ENCODE data around the gene PODXL.

DNA sequence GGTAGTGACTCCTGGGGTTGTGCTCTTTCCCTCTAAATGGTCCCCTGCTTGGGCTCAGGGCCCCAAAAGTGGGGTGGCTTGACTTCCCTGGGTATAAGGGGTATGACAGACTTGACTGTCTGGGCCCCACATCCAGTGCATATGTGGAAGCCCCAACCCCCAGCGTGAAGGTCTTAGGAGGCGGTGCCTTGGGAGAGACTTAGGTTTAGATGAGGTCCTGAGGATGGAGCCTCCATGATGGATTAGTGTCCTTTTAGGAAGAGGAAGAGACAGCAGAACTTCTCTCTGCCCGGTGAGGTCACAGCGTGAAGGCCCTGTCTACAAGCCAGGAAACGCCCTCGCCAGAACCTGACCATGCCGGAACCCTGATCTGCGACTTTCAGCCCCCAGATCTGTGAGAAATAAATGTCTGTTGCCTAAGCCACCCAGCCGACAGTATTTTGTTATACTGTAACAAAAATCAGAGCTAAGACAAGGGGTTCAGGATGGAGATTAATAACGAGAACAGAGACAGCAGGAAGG, 23.8 kb downstream of the PODXL start:
- no peak for TF ChIP-seq POLR2A (IDR thresholded peaks at IDR 0.05; ENCODE audit: low read length)
- no peak for TF ChIP-seq ZC3H11A (IDR thresholded peaks at IDR 0.05)
- TF ChIP-seq, protein P1, sequence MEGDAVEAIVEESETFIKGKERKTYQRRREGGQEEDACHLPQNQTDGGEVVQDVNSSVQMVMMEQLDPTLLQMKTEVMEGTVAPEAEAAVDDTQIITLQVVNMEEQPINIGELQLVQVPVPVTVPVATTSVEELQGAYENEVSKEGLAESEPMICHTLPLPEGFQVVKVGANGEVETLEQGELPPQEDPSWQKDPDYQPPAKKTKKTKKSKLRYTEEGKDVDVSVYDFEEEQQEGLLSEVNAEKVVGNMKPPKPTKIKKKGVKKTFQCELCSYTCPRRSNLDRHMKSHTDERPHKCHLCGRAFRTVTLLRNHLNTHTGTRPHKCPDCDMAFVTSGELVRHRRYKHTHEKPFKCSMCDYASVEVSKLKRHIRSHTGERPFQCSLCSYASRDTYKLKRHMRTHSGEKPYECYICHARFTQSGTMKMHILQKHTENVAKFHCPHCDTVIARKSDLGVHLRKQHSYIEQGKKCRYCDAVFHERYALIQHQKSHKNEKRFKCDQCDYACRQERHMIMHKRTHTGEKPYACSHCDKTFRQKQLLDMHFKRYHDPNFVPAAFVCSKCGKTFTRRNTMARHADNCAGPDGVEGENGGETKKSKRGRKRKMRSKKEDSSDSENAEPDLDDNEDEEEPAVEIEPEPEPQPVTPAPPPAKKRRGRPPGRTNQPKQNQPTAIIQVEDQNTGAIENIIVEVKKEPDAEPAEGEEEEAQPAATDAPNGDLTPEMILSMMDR (IDR thresholded peaks at IDR 0.05): no peak

All from A549 (cell line).